ENCODE results near the gene WDR72.

Gene WDR72

GRCh38 chr15:53535886-53536285, 223.6 kb downstream of the WDR72 start:
- DNase-seq (ENCODE audit: low read depth, low spot score), result no peak

GRCh38 chr15:53534105-53534839, 225.2 kb downstream of the WDR72 start:
- DNase-seq (ENCODE audit: low read depth, low spot score), result no peak

- no peak for DNase-seq (ENCODE audit: low read depth, low spot score)
Observed at GRCh38 chr15:53530761-53531160, 228.7 kb downstream of the WDR72 start.

- no peak for DNase-seq (ENCODE audit: low read depth, low spot score)
Observed at GRCh38 chr15:53527996-53528395, 231.5 kb downstream of the WDR72 start.

GRCh38 chr15:53525894-53526293, 233.6 kb downstream of the WDR72 start:
- no peak for DNase-seq (ENCODE audit: low read depth, low spot score)

- no peak for DNase-seq (ENCODE audit: low read depth, low spot score)
Observed at GRCh38 chr15:53522991-53523390, 236.5 kb downstream of the WDR72 start.

- no peak for DNase-seq (ENCODE audit: low read depth, low spot score)
Observed at GRCh38 chr15:53520996-53521395, 238.5 kb downstream of the WDR72 start.

GRCh38 chr15:53513431-53513830, 246.0 kb downstream of the WDR72 start:
- no peak for DNase-seq (ENCODE audit: low read depth, low spot score)

GRCh38 chr15:53512029-53512428, 247.4 kb downstream of the WDR72 start:
- no peak for DNase-seq (ENCODE audit: low read depth, low spot score)

- no peak for DNase-seq (ENCODE audit: low read depth, low spot score)
Observed at GRCh38 chr15:53511175-53511574, 248.3 kb downstream of the WDR72 start.

GRCh38 chr15:53506370-53506769, 253.1 kb downstream of the WDR72 start:
- DNase-seq (ENCODE audit: low read depth, low spot score), result no peak

GRCh38 chr15:53498996-53499395, 260.5 kb downstream of the WDR72 start:
- DNase-seq (ENCODE audit: low read depth, low spot score), result no peak

GRCh38 chr15:53490341-53490740, 269.1 kb downstream of the WDR72 start:
- DNase-seq (ENCODE audit: low read depth, low spot score), result no peak

- DNase-seq (ENCODE audit: low read depth, low spot score), result no peak
Observed at GRCh38 chr15:53482055-53482454, 277.4 kb downstream of the WDR72 start.

GRCh38 chr15:53477981-53478766, 281.3 kb downstream of the WDR72 start:
- DNase-seq (ENCODE audit: low read depth, low spot score), result no peak

- no peak for DNase-seq (ENCODE audit: low read depth, low spot score)
Observed at GRCh38 chr15:53473886-53474285, 285.6 kb downstream of the WDR72 start.

- DNase-seq (ENCODE audit: low read depth, low spot score), result no peak
Observed at GRCh38 chr15:53473435-53473834, 286.0 kb downstream of the WDR72 start.

GRCh38 chr15:53472883-53473282, 286.6 kb downstream of the WDR72 start:
- no peak for DNase-seq (ENCODE audit: low read depth, low spot score)

- DNase-seq (ENCODE audit: low read depth, low spot score), result no peak
Observed at GRCh38 chr15:53472210-53472609, 287.3 kb downstream of the WDR72 start.

- DNase-seq (ENCODE audit: low read depth, low spot score), result no peak
Observed at GRCh38 chr15:53470743-53471142, 288.7 kb downstream of the WDR72 start.

- no peak for DNase-seq (ENCODE audit: low read depth, low spot score)
Observed at GRCh38 chr15:53469422-53469821, 290.0 kb downstream of the WDR72 start.

Measured in activated naive CD8-positive, alpha-beta T cell treated with anti-CD3 and anti-CD28 coated beads, Interleukin-2, amount 50 U/mL, for 16 hours (primary cell).